HG02938 (cell line): ENCODE data around the gene CHAT.

Experiments
- ATAC-seq: cut with Tn5 transposase; IDR thresholded peaks from one replicate; pipeline ENCODE4 v1.9.1; 2021; ENCODE audit warnings: mild to moderate bottlenecking, moderate library complexity; ENCODE audit not compliant: unreplicated experiment

The CHAT gene

GRCh38 chr10:49627644-49628247 is 13.9 kb downstream of the CHAT start:
- ATAC-seq, result no peak

GRCh38 chr10:49628599-49628998 is 14.8 kb downstream of the CHAT start:
- ATAC-seq, result no peak

- ATAC-seq, result no peak
These were observed 15.6 kb downstream of the CHAT start for GRCh38 chr10:49629431-49629881.

GRCh38 chr10:49631975-49632374 is 18.1 kb downstream of the CHAT start:
- ATAC-seq, result no peak

- no peak for ATAC-seq
These were observed 18.8 kb downstream of the CHAT start for GRCh38 chr10:49632406-49633317.

- ATAC-seq, result no peak
These were observed 19.7 kb downstream of the CHAT start for GRCh38 chr10:49633327-49634068.

- no peak for ATAC-seq
These were observed 20.3 kb downstream of the CHAT start for GRCh38 chr10:49634069-49634660.

- no peak for ATAC-seq
These were observed 28.5 kb downstream of the CHAT start for GRCh38 chr10:49642311-49642710.

- ATAC-seq, result no peak
These were observed 29.6 kb downstream of the CHAT start for GRCh38 chr10:49643241-49644034.

GRCh38 chr10:49644035-49644646 is 30.3 kb downstream of the CHAT start:
- ATAC-seq, result no peak

GRCh38 chr10:49645417-49645816 is 31.6 kb downstream of the CHAT start:
- ATAC-seq, result no peak

GRCh38 chr10:49645871-49646870 is 32.3 kb downstream of the CHAT start:
- no peak for ATAC-seq

- ATAC-seq, result no peak
These were observed 33.7 kb downstream of the CHAT start for GRCh38 chr10:49647554-49647953.

- ATAC-seq, result no peak
These were observed 34.4 kb downstream of the CHAT start for GRCh38 chr10:49647985-49648795.

- ATAC-seq, result no peak
These were observed 35.5 kb downstream of the CHAT start for GRCh38 chr10:49649294-49649693.

GRCh38 chr10:49649936-49650723 is 36.3 kb downstream of the CHAT start:
- no peak for ATAC-seq

- no peak for ATAC-seq
These were observed 36.8 kb downstream of the CHAT start for GRCh38 chr10:49650724-49651034.
